ENCODE results near the gene EVPL.
A peak's percentile ranks its signal among the peaks of the same experiment; 100 is the strongest.

EVPL gene

GRCh38 chr17:75981019-75981615, 46.0 kb downstream of the EVPL start:
- H3K4me3 ChIP-seq (ENCODE audit: low read depth, low read length) = no peak overlapping the region
- no peak for DNase-seq
- no peak overlapping the region for H3K27ac ChIP-seq
- TF ChIP-seq, protein P1, sequence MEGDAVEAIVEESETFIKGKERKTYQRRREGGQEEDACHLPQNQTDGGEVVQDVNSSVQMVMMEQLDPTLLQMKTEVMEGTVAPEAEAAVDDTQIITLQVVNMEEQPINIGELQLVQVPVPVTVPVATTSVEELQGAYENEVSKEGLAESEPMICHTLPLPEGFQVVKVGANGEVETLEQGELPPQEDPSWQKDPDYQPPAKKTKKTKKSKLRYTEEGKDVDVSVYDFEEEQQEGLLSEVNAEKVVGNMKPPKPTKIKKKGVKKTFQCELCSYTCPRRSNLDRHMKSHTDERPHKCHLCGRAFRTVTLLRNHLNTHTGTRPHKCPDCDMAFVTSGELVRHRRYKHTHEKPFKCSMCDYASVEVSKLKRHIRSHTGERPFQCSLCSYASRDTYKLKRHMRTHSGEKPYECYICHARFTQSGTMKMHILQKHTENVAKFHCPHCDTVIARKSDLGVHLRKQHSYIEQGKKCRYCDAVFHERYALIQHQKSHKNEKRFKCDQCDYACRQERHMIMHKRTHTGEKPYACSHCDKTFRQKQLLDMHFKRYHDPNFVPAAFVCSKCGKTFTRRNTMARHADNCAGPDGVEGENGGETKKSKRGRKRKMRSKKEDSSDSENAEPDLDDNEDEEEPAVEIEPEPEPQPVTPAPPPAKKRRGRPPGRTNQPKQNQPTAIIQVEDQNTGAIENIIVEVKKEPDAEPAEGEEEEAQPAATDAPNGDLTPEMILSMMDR (IDR thresholded peaks at IDR 0.05; ENCODE audit: low read depth, low read length, missing control alignments) = no peak
- no peaks in the 10 kb centered on the region for H3K36me3 ChIP-seq (replicated peaks)
- in situ Hi-C loops (cut with HindIII; ENCODE audit: low pct_ligation_motif_present, low sequenced_read_pairs) = no loop called here
- no peaks in the 10 kb centered on the region for H3K27me3 ChIP-seq (replicated peaks)

- H3K27me3 ChIP-seq (replicated peaks) = no peaks in the 10 kb centered on the region
- peak overlapping the region; percentile 75 for H3K4me3 ChIP-seq (ENCODE audit: low read depth, low read length)
- H3K36me3 ChIP-seq (replicated peaks) = no peaks in the 10 kb centered on the region
- no peak for DNase-seq
- peak overlapping the region; percentile 100 for H3K27ac ChIP-seq
- in situ Hi-C loops (cut with HindIII; ENCODE audit: low pct_ligation_motif_present, low sequenced_read_pairs) = no loop called here
- TF ChIP-seq, protein P1 (IDR thresholded peaks at IDR 0.05; ENCODE audit: low read depth, low read length, missing control alignments) = no peak
These were observed 46.7 kb downstream of the EVPL start for GRCh38 chr17:75980188-75981018.

- peak overlapping the region; percentile 100 for H3K27ac ChIP-seq
- in situ Hi-C loops (cut with HindIII; ENCODE audit: low pct_ligation_motif_present, low sequenced_read_pairs) = no loop called here
- no peaks in the 10 kb centered on the region for H3K27me3 ChIP-seq (replicated peaks)
- TF ChIP-seq, protein P1 (IDR thresholded peaks at IDR 0.05; ENCODE audit: low read depth, low read length, missing control alignments) = no peak
- peak overlapping the region; percentile 75 for H3K4me3 ChIP-seq (ENCODE audit: low read depth, low read length)
- no peaks in the 10 kb centered on the region for H3K36me3 ChIP-seq (replicated peaks)
- peak; percentile 66 for DNase-seq
These were observed 47.4 kb downstream of the EVPL start for GRCh38 chr17:75979705-75980187.

DNA sequence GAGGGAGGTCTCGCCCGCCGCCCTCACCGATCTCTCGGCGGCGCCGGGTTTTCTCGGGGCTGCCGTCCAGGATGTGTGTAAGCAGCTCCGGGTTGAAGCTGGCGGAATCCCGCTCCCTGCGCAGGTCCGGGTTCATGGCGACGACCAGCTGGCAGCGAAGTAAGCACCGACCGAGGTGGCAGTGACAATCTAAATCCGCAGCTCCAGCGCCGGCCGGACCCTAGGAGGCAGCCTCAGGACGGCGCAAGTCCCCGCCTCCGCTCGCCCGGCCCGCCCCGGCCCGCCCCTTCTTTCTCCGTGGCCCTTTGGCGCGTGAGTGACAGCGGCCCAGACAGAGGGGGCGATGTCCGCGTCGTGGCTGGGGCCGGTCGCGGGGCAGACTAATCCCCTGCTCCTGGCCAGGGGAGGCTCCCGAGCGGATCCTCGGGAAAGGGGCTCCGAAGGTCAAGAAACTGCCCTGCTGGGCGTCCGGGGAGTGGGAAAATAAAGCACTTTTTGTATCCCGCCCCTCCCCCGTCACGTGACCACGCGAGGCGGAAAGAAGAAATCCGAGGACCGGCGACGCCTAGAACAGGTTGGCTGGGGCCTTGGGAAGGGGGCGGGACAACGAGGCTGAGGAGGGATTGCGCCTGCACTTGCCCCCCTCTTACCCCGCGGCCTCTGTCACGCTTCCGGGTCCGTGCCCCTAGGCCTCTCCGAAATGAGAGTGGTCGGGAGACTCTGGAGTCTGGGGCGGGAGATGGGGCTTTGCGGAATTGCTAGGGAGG, 48.0 kb downstream of the EVPL start, which contains the start of the genes ACOX1 and TEN1:
ACOX1 (minus strand) TSS at position 229 of the 767 bp plus-strand sequence; CDS start at position 136, 93 bp downstream.
TEN1 (plus strand) TSS at position 303 of the 767 bp plus-strand sequence. CDS start 6,953 bp downstream, outside the sequence.
- no peaks in the 10 kb centered on the region for H3K27me3 ChIP-seq (replicated peaks)
- in situ Hi-C loops (cut with HindIII; ENCODE audit: low pct_ligation_motif_present, low sequenced_read_pairs) = no loop called here
- peak within 1 kb of the TSS; percentile 75 for H3K4me3 ChIP-seq (ENCODE audit: low read depth, low read length)
- DNase-seq = peak; percentile 93
- TF ChIP-seq, protein P1 (IDR thresholded peaks at IDR 0.05; ENCODE audit: low read depth, low read length, missing control alignments) = peak; percentile 28
- peaks cover 2% of the 10 kb centered on the region for H3K36me3 ChIP-seq (replicated peaks)
- peak within 1 kb of the TSS; percentile 100 for H3K27ac ChIP-seq

DNA sequence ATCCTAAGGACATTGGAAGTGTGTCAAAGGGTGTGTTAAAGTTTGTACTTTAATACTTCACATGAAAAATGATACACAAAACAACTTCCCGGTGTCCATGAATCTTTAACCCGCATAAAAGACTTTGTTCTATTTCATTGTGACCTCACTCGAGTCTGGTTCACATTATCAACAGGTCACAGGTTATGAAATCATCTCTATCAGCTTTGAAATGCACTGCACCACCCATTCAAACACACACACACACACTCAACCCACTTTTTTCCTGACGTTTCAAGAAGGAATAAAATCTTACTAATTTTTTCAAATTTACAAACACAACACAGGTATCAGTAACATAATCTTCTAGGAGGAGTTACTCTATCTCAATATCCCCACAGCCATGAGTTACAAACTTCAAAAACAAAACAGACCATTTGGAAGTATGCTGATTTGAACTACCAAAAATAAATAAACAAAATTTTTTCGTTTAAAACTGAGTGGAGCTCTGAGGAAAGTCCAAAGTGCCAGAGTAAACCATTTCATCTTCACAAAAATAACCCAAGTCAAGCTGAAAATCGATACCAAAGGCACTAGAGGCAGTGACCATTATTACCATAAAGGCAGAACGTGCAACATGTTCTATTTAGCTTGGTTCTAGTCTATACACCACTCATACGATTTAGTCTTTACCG, 50.8 kb downstream of the EVPL start:
- Histone ChIP-seq H3K27me3 (replicated peaks) (no peaks in the 10 kb centered on the region), H3K4me3 (ENCODE audit: low read depth, low read length) (no peak overlapping the region), H3K36me3 (replicated peaks) (peaks cover 12% of the 10 kb centered on the region), H3K27ac (no peak overlapping the region)
- in situ Hi-C loops (cut with HindIII; ENCODE audit: low pct_ligation_motif_present, low sequenced_read_pairs) = no loop called here
- DNase-seq = no peak
- TF ChIP-seq, protein P1 (IDR thresholded peaks at IDR 0.05; ENCODE audit: low read depth, low read length, missing control alignments) = no peak

All from brain microvascular endothelial cell (primary cell).